ENCODE measurements around the gene COL23A1. TPM values are rescaled to one million over a fixed set of nuclear protein-coding genes. Genes with fewer than 3 reads are reported as not detected.
A peak's percentile ranks its signal among the peaks of the same experiment; 100 is the strongest.

The COL23A1 gene
- total and polyA plus RNA-seq, 2 of the 8 experiments (the other 6 are each of a cell fraction or from before 2014, with no cell fraction given) = 3.1 to 4.7 TPM

- FAIRE-seq = no peak
- no peak overlapping the region for H3K27ac ChIP-seq (ENCODE audit: low read depth, low read length)
- H3K79me2 ChIP-seq (ENCODE audit: control insufficient read depth in 1 of 2, insufficient read depth in 2 of 2, low read length in 2 of 2) = no peaks in the 10 kb centered on the region
- H3K9ac ChIP-seq (replicated peaks in 1 of 4; ENCODE audit: extremely low read depth in 1 of 4, low read depth in 3 of 4, low read length in 3 of 4) = no peak overlapping the region
- H3K23ac ChIP-seq (ENCODE audit: insufficient read length) = no peak overlapping the region
- H2AFZ ChIP-seq (ENCODE audit: low read length) = no peak overlapping the region
- CTCF ChIA-PET (ENCODE audit: partially characterized antibody) = interaction anchor here (0.8 to 6.2 kb wide), 6 partner anchors 7 to 181 kb away, joined by 3 to 80 read pairs (median 24); no protein-coding TSS in a partner anchor
- H3K4me2 ChIP-seq (ENCODE audit: insufficient read depth in 1 of 2, low read depth in 2 of 2, low read length in 2 of 2) = no peak overlapping the region
- no peaks in the 10 kb centered on the region for H3K9me3 ChIP-seq (ENCODE audit: insufficient read depth in 2 of 2, low read depth in 1 of 2, low read length in 1 of 2)
- H4K8ac ChIP-seq (ENCODE audit: extremely low read depth, insufficient read depth, low read length) = no peak overlapping the region
- no peak overlapping the region for H2BK20ac ChIP-seq (ENCODE audit: low read length)
- H3K36me3 ChIP-seq (ENCODE audit: control insufficient read depth in 2 of 4, insufficient read depth in 4 of 4, low read length in 3 of 4) = no peaks in the 10 kb centered on the region
- TF ChIP-seq EP300 (IDR thresholded peaks at IDR 0.05; ENCODE audit: borderline replicate concordance in 1 of 2, low read depth in 2 of 2, low read length in 2 of 2) = no peak
- TF ChIP-seq RAD21 (IDR thresholded peaks at IDR 0.05 in 1 of 2, conservative IDR thresholded peaks at IDR 0.05 in 1 of 2; ENCODE audit: low read depth in 2 of 2, low read length in 2 of 2) = peak in 1 of 2 experiments; percentile 22; a peak in 1 of 4 replicates
- 84% methylated on average over 19 of the region's 19 CpGs; no CpG with 5 or more reads in 1 of the 2 experiments for WGBS, 2 experiments (ENCODE audit: extremely low coverage in 1 of 2, insufficient coverage in 1 of 2, insufficient read length in 1 of 2, insufficient replicate concordance in 2 of 2, low coverage in 1 of 2, low lambda C conversion rate in 2 of 2, missing lambda C conversion rate in 1 of 2)
- DNase-seq (ENCODE audit: low read depth in 1 of 2, low spot score in 2 of 2) = no peak
- no peak overlapping the region for H3K56ac ChIP-seq (replicated peaks; ENCODE audit: insufficient read length, low read depth, low read length)
- peaks cover 0 to 13% (median 8%) of the 10 kb centered on the region in 4 experiments; a peak in 6 of 7 replicates for H3K4me1 ChIP-seq (replicated peaks in 1 of 4; ENCODE audit: control insufficient read depth in 3 of 4, insufficient read depth in 4 of 4, low read length in 3 of 4)
- no peak overlapping the region for H3K18ac ChIP-seq (ENCODE audit: extremely low read depth, low read length)
- H2BK15ac ChIP-seq (ENCODE audit: low read length) = peak overlapping the region; percentile 53; the same call in 1 of the 2 replicates
- H4K20me1 ChIP-seq (replicated peaks in 1 of 2; ENCODE audit: control insufficient read depth in 1 of 2, insufficient read depth in 2 of 2, low read length in 2 of 2) = no peaks in the 10 kb centered on the region
- no peaks in the 10 kb centered on the region; the same call in 1 of the 2 replicates for H3K23me2 ChIP-seq (ENCODE audit: low read depth, low read length)
- H2BK5ac ChIP-seq (ENCODE audit: low read depth, low read length) = no peak overlapping the region
- no peak overlapping the region for H3K14ac ChIP-seq (ENCODE audit: insufficient read length)
- peak overlapping the region; percentile 11 for H4K91ac ChIP-seq (replicated peaks; ENCODE audit: insufficient read length, low read length)
- H2BK120ac ChIP-seq (replicated peaks; ENCODE audit: low read depth, low read length) = no peak overlapping the region
- no peak overlapping the region for H4K5ac ChIP-seq (ENCODE audit: insufficient read length, low read depth, low read length)
- no peaks in the 10 kb centered on the region for H3K27me3 ChIP-seq (replicated peaks in 1 of 4; ENCODE audit: control insufficient read depth in 3 of 4, extremely low read depth in 1 of 4, insufficient read depth in 3 of 4, low read length in 3 of 4)
- H3K79me1 ChIP-seq (ENCODE audit: low read depth, low read length) = no peaks in the 10 kb centered on the region
- H3K4me3 ChIP-seq (ENCODE audit: extremely low read depth in 1 of 4, insufficient read depth in 2 of 4, low read depth in 3 of 4, low read length in 4 of 4) = no peak overlapping the region
- no peak overlapping the region for H2AK5ac ChIP-seq (ENCODE audit: low read depth, low read length)
- 0 out of 2 replicates have a peak overlapping the region, but pooled peaks have one; percentile 23 for H2BK12ac ChIP-seq (ENCODE audit: low read depth, low read length)
- POLR2A ChIA-PET (ENCODE audit: partially characterized antibody) = no interaction called here
- H3K4ac ChIP-seq (replicated peaks; ENCODE audit: insufficient read length, low read depth, low read length) = no peak overlapping the region
Measured at GRCh38 chr5:178465228-178465860, 124.8 kb downstream of the COL23A1 start.

Data from H1 (cell line).